GM12891 (cell line): Measurements from ENCODE around the gene NCF4.

Experiments
- POLR2A ChIP-seq: IDR thresholded peaks from 2 replicates; pipeline ENCODE4 v1.6.1; 2011; ENCODE audit warnings: low read depth, low read length, control low read depth
- POLR2AphosphoS5 ChIP-seq: IDR thresholded peaks from 2 replicates; pipeline ENCODE4 v1.6.1; 2011; ENCODE audit warnings: low read depth, low read length, control low read depth
- TAF1 ChIP-seq: IDR thresholded peaks from 2 replicates; pipeline ENCODE4 v1.6.1; 2011; ENCODE audit warnings: low read depth, low read length, control low read depth

- TF ChIP-seq POLR2AphosphoS5 (no peak), TAF1 (no peak), POLR2A (no peak)
Measured at GRCh38 chr22:36886016-36886415, 25.2 kb downstream of the NCF4 start.
